NCI-H128 (cell line): ENCODE measurements around the gene MAP2K3.
"Not testable (repeated sequence)": the region's sequence is repeated elsewhere in the genome, so short reads cannot be mapped to it uniquely, and the experiment has no call there.

Experiments
- DNase-seq: peaks from one replicate; lab custom pipeline; 2025; ENCODE audit not compliant: unreplicated experiment; lab: John Stamatoyannopoulos, UW

The MAP2K3 gene

GRCh38 chr17:21327921-21328320 is 43.4 kb downstream of the MAP2K3 start:
- not testable (repeated sequence) for DNase-seq

- not testable (repeated sequence) for DNase-seq
These were observed 44.3 kb downstream of the MAP2K3 start for GRCh38 chr17:21328778-21329177.

- no peak for DNase-seq
These were observed 46.1 kb downstream of the MAP2K3 start for GRCh38 chr17:21330436-21331160.

- DNase-seq, result not testable (repeated sequence)
These were observed 52.2 kb downstream of the MAP2K3 start for GRCh38 chr17:21336541-21337294.

DNA sequence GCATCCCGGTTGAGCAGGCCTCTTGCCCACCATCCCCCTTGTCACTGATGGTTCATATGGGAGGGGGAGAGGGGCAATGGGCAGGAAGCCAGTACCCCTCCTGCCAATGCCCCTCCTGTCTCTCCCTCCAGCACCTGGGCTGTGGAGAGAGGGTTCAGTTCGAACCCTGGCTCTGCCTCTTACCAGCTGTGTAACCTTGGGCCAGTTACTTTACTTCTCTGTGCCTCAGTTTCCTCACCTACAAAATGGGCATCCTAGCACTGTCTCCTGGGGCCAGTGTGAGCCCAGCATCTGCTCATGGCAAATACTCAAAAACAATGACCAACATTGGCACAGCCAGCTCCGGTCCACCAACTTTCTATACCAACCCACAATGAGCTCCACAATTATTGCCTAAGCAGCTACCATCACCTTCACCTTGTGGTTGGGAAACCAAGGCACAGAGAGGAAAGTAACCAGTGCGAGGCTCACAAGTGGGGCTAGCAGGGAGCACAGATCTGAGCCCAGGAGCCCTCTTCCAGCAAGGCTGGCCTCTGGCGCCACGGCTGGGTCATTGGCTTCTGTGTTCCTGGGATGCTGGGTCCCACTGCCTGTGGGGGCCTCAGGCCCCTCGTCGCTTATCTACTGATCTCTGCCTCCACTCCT is 53.6 kb downstream of the MAP2K3 start:
- DNase-seq, result not testable (repeated sequence)

GRCh38 chr17:21339011-21339410 is 54.5 kb downstream of the MAP2K3 start:
- DNase-seq, result no peak

DNA sequence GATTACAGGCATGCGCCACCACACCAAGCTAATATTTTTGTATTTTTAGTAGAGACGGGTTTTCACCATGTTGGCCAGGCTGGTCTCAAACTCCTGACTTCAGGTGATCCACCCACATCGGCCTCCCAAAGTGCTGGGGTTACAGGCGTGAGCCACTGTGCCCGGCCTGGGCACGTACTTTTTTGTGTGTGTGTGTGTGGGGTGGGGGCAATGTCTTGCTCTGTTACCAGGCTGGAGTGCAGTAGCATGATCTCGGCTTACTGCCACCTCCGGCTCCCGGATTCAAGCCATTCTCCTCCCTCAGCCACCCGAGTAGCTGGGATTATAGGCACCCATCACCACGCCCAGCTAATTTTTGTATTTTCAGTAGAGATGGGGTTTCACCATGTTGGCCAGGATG is 55.1 kb downstream of the MAP2K3 start:
- not testable (repeated sequence) for DNase-seq

DNA sequence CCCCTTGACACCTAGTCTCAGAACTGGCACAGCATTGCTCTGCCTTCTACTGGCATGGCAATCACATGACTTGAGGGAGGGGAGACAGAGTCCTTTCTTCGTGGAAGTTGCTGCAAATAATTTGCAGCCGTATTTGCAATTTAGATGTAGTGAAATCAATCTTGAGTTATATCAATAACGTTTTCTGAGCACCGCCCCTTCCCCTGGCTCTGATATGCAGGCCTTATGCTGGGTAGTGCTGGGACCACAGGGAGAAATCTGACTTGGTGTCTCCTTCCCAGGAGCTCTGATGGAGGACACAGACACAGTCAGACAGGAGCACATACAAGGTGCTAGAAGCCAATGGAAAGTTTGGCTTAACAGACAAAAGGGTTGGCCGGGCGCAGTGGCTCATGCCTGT is 55.9 kb downstream of the MAP2K3 start:
- DNase-seq, result not testable (repeated sequence)

GRCh38 chr17:21341279-21341678 is 56.8 kb downstream of the MAP2K3 start:
- not testable (repeated sequence) for DNase-seq

DNA sequence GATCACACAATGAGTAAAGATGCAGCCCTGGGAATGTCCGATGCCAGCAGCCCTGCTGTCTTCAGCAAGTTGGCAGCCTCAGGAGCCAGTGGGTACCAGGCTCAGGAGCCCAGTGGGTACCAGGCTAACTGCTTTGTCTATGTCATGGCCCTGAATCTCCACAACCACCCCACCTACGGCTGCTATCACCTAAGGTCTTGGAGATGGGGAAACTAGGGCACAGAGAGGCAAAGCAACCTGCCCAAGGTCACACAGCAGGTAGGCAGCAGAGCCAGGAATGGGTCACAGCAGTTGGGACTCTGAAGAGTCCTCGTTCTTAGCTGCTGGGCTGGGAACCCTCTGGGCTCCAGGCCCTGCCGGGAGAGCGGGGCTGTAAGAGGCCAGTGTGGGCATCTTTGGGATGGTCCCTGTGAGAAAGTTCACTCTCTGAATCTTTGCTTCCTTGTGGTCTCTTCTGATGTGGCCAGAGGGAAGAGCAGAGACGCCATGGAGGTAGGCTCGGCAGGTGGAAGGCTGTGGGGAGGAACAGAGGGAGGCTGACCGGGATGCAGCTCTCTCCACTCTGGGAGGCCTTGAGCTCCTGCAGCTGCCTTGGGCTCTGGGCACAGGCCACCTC is 57.5 kb downstream of the MAP2K3 start:
- DNase-seq, result not testable (repeated sequence)

GRCh38 chr17:21343061-21343949 is 58.8 kb downstream of the MAP2K3 start:
- not testable (repeated sequence) for DNase-seq

GRCh38 chr17:21344801-21345200 is 60.3 kb downstream of the MAP2K3 start:
- not testable (repeated sequence) for DNase-seq

- no peak for DNase-seq
These were observed 60.7 kb downstream of the MAP2K3 start for GRCh38 chr17:21345236-21345635.

GRCh38 chr17:21346107-21346506 is 61.6 kb downstream of the MAP2K3 start:
- DNase-seq, result not testable (repeated sequence)

- DNase-seq, result not testable (repeated sequence)
These were observed 62.2 kb downstream of the MAP2K3 start for GRCh38 chr17:21346651-21347250.

DNA sequence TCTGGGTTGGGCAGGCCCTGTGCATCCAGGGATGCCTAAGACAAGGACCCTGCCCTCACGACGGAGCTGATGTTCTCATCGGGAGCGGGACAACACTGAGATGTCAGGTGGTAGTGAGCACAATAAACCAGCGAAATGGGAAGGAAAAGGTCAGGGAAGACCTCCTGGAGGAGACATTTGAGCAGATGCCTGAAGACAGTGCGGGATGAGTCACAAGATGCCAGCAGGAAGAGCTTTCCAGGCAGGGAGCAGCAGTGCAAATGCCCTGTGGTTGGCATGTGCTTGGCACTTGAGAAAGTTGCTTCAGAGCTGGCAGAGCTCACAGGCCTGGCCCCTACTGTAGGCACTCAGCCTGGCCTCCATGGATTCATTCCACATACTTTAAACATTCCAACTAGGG is 63.1 kb downstream of the MAP2K3 start:
- DNase-seq, result not testable (repeated sequence)

DNA sequence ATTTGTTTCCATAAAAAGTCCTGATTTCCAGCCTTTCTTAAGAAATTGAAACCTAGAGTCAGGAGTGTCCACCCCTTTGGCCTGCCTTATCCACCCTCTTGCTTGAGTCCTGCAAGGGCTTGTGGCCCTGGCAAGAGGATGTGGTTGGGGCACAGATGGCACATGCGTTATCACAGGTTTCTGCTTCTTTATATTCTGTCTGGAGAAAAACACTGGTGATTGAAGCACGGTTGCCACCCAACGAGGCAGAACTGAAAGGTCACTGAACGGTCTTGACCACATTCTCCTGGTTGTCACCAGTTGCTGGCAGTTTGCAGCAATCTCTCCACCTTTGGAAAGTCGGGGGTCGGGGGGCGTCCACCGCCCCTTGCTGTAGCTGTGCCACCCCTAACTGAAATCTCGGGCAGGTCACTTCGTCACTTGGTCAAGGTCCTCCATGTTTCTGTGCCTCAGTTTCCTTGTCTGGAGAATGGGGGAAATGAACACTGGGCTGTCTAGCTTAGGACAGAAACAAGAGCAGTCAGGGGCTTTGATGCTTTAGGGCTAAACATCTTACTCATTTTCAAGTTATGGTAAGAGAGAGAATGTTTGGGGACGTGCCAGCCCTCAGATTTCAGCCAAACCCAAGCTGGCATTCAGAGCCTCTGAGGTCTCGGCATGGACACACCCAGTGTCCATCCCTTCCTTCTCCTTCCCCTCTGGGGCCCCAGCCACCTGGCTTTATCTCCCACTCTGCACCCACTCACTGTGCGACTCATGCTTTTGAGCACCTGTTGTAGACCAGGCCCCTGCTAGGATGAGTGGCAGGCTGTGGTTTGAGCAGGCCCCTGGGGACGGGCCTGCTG is 63.8 kb downstream of the MAP2K3 start:
- DNase-seq, result not testable (repeated sequence)

- DNase-seq, result not testable (repeated sequence)
These were observed 64.4 kb downstream of the MAP2K3 start for GRCh38 chr17:21348926-21349261.
